HAP-1 (cell line): ENCODE measurements around the gene PIGO.

Experiments used
- DNase-seq, 2 experiments: peaks; one replicate each; pipeline ENCODE4 v3.0.0-alpha.2; 2016 to 2020; ENCODE audit warnings: low spot score in 2 of 2
- H3K27me3 ChIP-seq: fragments of 250-450 bp; sonication (Bioruptor Pico); 2 replicates; pipeline ENCODE4 v1.5.1; 2020; ENCODE audit warnings: low read depth, mild to moderate bottlenecking, moderate library complexity
- H3K36me3 ChIP-seq: fragments of 250-450 bp; sonication (Bioruptor Pico); replicated peaks from 2 replicates; pipeline ENCODE4 v1.5.1; 2020; ENCODE audit warnings: mild to moderate bottlenecking
- H3K4me1 ChIP-seq: fragments of 250-450 bp; sonication (Bioruptor Pico); 2 replicates; pipeline ENCODE4 v1.5.1; 2020; ENCODE audit warnings: mild to moderate bottlenecking
- H3K4me3 ChIP-seq: fragments of 250-450 bp; sonication (Bioruptor Pico); 2 replicates; pipeline ENCODE4 v1.5.1; 2020; ENCODE audit warnings: mild to moderate bottlenecking, moderate library complexity
- H3K9me3 ChIP-seq: fragments of 250-450 bp; sonication (Bioruptor Pico); 2 replicates; pipeline ENCODE4 v1.5.1; 2020; ENCODE audit warnings: mild to moderate bottlenecking, moderate library complexity
- in situ Hi-C: fragments of 300-500 bp; cut with MboI; formaldehyde crosslinking; loops from 3 replicates; pipeline ENCODE4 v1.14.3; 2020; ENCODE audit warnings: low sequenced_read_pairs, inconsistent platforms, mixed read lengths

Gene PIGO

GRCh38 chr9:35072461-35073278 lies 23.7 kb downstream of the PIGO start, which contains the start of gene VCP:
TSS of gene VCP (minus strand) at chr9:35072625. CDS start at chr9:35072353, 272 bp downstream.
- in situ Hi-C loops = no loop called here
- peaks cover 13% of the 10 kb centered on the region for H3K4me1 ChIP-seq
- peaks cover 66% of the 10 kb centered on the region for H3K36me3 ChIP-seq
- H3K4me3 ChIP-seq = peak within 1 kb of the TSS; percentile 81
- no peaks in the 10 kb centered on the region for H3K27me3 ChIP-seq
- DNase-seq = peak; percentile 98
- H3K9me3 ChIP-seq = no peaks in the 10 kb centered on the region

- peaks cover 68% of the 10 kb centered on the region for H3K36me3 ChIP-seq
- in situ Hi-C loops = no loop called here
Observed at GRCh38 chr9:35071814-35072460, 24.5 kb downstream of the PIGO start.

GRCh38 chr9:35070823-35071813 lies 25.3 kb downstream of the PIGO start:
- peaks cover 68% of the 10 kb centered on the region for H3K36me3 ChIP-seq
- DNase-seq = no peak
- H3K9me3 ChIP-seq = no peaks in the 10 kb centered on the region
- in situ Hi-C loops = no loop called here
- H3K27me3 ChIP-seq = no peaks in the 10 kb centered on the region
- H3K4me1 ChIP-seq = peaks cover 13% of the 10 kb centered on the region
- H3K4me3 ChIP-seq = peak overlapping the region; percentile 81

More at GRCh38 chr9:35071814-35072460, 24.5 kb downstream of the PIGO start:
- Histone ChIP-seq H3K4me1 (peaks cover 13% of the 10 kb centered on the region), H3K27me3 (no peaks in the 10 kb centered on the region), H3K9me3 (no peaks in the 10 kb centered on the region), H3K4me3 (peak overlapping the region; percentile 81)
- peak; percentile 67 to 83 for DNase-seq

- Histone ChIP-seq H3K36me3 (peaks cover 70% of the 10 kb centered on the region), H3K4me1 (peaks cover 13% of the 10 kb centered on the region), H3K27me3 (no peaks in the 10 kb centered on the region), H3K9me3 (no peaks in the 10 kb centered on the region), H3K4me3 (no peak overlapping the region)
- in situ Hi-C loops = no loop called here
- DNase-seq = no peak
Observed at GRCh38 chr9:35069020-35069419, 27.4 kb downstream of the PIGO start.

- no peak for DNase-seq
- H3K36me3 ChIP-seq = peaks cover 77% of the 10 kb centered on the region
- no peaks in the 10 kb centered on the region for H3K9me3 ChIP-seq
- H3K4me3 ChIP-seq = no peak overlapping the region
- in situ Hi-C loops = no loop called here
- peaks cover 9% of the 10 kb centered on the region; the same call in 1 of the 2 replicates for H3K4me1 ChIP-seq
- H3K27me3 ChIP-seq = no peaks in the 10 kb centered on the region
Observed at GRCh38 chr9:35067056-35067455, 29.3 kb downstream of the PIGO start.

GRCh38 chr9:35060548-35061207 lies 35.7 kb downstream of the PIGO start:
- no peaks in the 10 kb centered on the region for H3K4me1 ChIP-seq
- H3K4me3 ChIP-seq = no peak overlapping the region
- H3K9me3 ChIP-seq = no peaks in the 10 kb centered on the region
- DNase-seq = no peak
- no peaks in the 10 kb centered on the region for H3K27me3 ChIP-seq
- H3K36me3 ChIP-seq = peaks cover 100% of the 10 kb centered on the region
- in situ Hi-C loops = no loop called here

GRCh38 chr9:35059438-35059837 lies 37.0 kb downstream of the PIGO start:
- in situ Hi-C loops = no loop called here
- Histone ChIP-seq H3K36me3 (peaks cover 100% of the 10 kb centered on the region), H3K4me3 (no peak overlapping the region), H3K27me3 (no peaks in the 10 kb centered on the region), H3K9me3 (no peaks in the 10 kb centered on the region), H3K4me1 (no peaks in the 10 kb centered on the region)
- DNase-seq = no peak

- no peaks in the 10 kb centered on the region for H3K4me1 ChIP-seq
- in situ Hi-C loops = no loop called here
- DNase-seq = no peak
- H3K4me3 ChIP-seq = no peak overlapping the region
- H3K27me3 ChIP-seq = no peaks in the 10 kb centered on the region
- H3K9me3 ChIP-seq = no peaks in the 10 kb centered on the region
- H3K36me3 ChIP-seq = peaks cover 94% of the 10 kb centered on the region
Observed at GRCh38 chr9:35057271-35057620, 39.1 kb downstream of the PIGO start.

GRCh38 chr9:35056571-35057270 lies 39.7 kb downstream of the PIGO start:
- no peak for DNase-seq
- Histone ChIP-seq H3K4me3 (no peak overlapping the region), H3K4me1 (no peaks in the 10 kb centered on the region), H3K9me3 (no peaks in the 10 kb centered on the region), H3K36me3 (peaks cover 93% of the 10 kb centered on the region), H3K27me3 (no peaks in the 10 kb centered on the region)
- in situ Hi-C loops = no loop called here

- peaks cover 82% of the 10 kb centered on the region for H3K36me3 ChIP-seq
Observed at GRCh38 chr9:35054871-35055644, 41.3 kb downstream of the PIGO start.

GRCh38 chr9:35054185-35054835 lies 42.1 kb downstream of the PIGO start:
- no peaks in the 10 kb centered on the region for H3K4me1 ChIP-seq
- DNase-seq = no peak
- no peak overlapping the region for H3K4me3 ChIP-seq
- peaks cover 76% of the 10 kb centered on the region for H3K36me3 ChIP-seq
- H3K9me3 ChIP-seq = no peaks in the 10 kb centered on the region
- in situ Hi-C loops = no loop called here
- H3K27me3 ChIP-seq = no peaks in the 10 kb centered on the region

More at GRCh38 chr9:35054871-35055644, 41.3 kb downstream of the PIGO start:
- DNase-seq = no peak
- H3K4me3 ChIP-seq = no peak overlapping the region
- H3K9me3 ChIP-seq = no peaks in the 10 kb centered on the region
- no peaks in the 10 kb centered on the region for H3K4me1 ChIP-seq
- in situ Hi-C loops = no loop called here
- H3K27me3 ChIP-seq = no peaks in the 10 kb centered on the region
